Erythroblast (primary cell): ENCODE results near the gene TLX2.

ENCODE experiments used
- GATA1 ChIP-seq: IDR thresholded peaks from 2 replicates; pipeline ENCODE4 v1.6.1; 2011; ENCODE audit warnings: low read depth, mild to moderate bottlenecking, control low read depth, low read length, moderate library complexity
- POLR2A ChIP-seq: IDR thresholded peaks from 2 replicates; pipeline ENCODE4 v1.6.1; 2011; ENCODE audit warnings: mild to moderate bottlenecking, low read length

- TF ChIP-seq POLR2A (no peak), GATA1 (no peak)
Measured at GRCh38 chr2:74556831-74557370, 42.7 kb downstream of the TLX2 start.
